BJ (cell line): ENCODE measurements around the gene CENPA. TPM values are rescaled to one million over a fixed set of nuclear protein-coding genes. Genes with fewer than 3 reads are reported as not detected.

Experiments
- CTCF ChIA-PET: fragments of 350-600 bp; formaldehyde crosslinking; extraction: SDS; loops from one replicate; lab custom pipeline; 2021; ENCODE audit warnings: antibody characterized with exemption, inconsistent platforms; lab: Yijun Ruan, JAX
- POLR2A ChIA-PET: fragments of 300-600 bp; sonication (Branson Sonifier 250); formaldehyde crosslinking; extraction: SDS; loops from one replicate; lab custom pipeline; 2021; ENCODE audit warnings: antibody characterized with exemption; lab: Charles Lee
- DNase-seq: peaks from one replicate; pipeline ENCODE4 v3.0.0-alpha.2; 2011; ENCODE audit warnings: low read depth
- H3K27me3 ChIP-seq: 2 replicates; pipeline ENCODE4 v1.6.0; 2011; ENCODE audit warnings: low read length; ENCODE audit not compliant: control insufficient read depth, insufficient read depth
- H3K36me3 ChIP-seq: 2 replicates; pipeline ENCODE4 v1.5.1; 2011; ENCODE audit warnings: low read length; ENCODE audit not compliant: control insufficient read depth, insufficient read depth
- H3K4me3 ChIP-seq: 2 replicates; pipeline ENCODE4 v1.5.1; 2011; ENCODE audit warnings: low read depth, mild to moderate bottlenecking, control low read depth, low read length
- polyA plus RNA-seq: library from polyadenylated mRNA; depleted of rRNA; stranded (reverse); fragments of >200 nt; gene quantifications from 2 replicates; pipeline ENCODE4 v1.2.3, GENCODE V29; 2011
- TF ChIP-seq, protein P1 (sequence below): IDR thresholded peaks from 2 replicates; pipeline ENCODE4 v1.5.1; 2011; ENCODE audit warnings: low read depth, mild to moderate bottlenecking, control low read depth, inconsistent platforms, low read length, moderate library complexity; ENCODE audit not compliant: insufficient read depth

Gene CENPA
- polyA plus RNA-seq, 1 experiment, result 18.9 TPM

DNA sequence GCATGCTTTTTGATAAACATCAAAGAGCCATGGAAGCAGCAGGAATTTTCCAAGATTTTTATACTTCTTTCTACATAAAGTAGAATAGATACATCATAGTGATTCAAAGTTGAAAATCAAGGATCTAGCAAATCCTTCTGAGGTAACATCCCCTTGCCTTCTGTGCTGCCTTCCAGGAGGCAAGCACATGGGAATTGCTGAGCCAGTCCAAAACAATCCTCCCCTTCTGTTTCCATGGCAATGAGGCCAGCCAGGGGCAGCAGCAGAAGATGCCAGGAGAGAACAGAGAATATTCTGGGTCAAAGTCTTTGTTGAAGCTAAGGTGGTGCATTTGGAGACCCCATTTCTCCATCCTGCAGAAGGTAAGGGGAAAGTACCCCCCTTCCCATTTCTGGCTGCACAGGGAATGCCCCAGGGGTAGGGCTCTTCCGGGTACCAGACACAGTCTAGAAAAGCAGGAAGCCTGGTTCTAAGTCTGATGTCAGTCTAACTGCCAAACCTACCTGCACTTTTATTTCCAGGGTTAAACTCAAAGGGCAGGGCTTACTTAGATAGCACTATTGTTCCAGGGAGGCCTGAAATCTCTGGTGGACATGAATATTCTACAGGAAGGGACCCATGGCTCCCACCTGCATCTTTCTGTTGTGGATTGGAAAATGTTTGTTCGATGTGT lies 22.1 kb downstream of the CENPA start:
- DNase-seq, result no peak
- Histone ChIP-seq H3K27me3 (no peaks in the 10 kb centered on the region; the same call in none of the 2 replicates), H3K4me3 (no peak overlapping the region), H3K36me3 (no peaks in the 10 kb centered on the region)
- CTCF ChIA-PET, result no interaction called here
- TF ChIP-seq, protein P1, sequence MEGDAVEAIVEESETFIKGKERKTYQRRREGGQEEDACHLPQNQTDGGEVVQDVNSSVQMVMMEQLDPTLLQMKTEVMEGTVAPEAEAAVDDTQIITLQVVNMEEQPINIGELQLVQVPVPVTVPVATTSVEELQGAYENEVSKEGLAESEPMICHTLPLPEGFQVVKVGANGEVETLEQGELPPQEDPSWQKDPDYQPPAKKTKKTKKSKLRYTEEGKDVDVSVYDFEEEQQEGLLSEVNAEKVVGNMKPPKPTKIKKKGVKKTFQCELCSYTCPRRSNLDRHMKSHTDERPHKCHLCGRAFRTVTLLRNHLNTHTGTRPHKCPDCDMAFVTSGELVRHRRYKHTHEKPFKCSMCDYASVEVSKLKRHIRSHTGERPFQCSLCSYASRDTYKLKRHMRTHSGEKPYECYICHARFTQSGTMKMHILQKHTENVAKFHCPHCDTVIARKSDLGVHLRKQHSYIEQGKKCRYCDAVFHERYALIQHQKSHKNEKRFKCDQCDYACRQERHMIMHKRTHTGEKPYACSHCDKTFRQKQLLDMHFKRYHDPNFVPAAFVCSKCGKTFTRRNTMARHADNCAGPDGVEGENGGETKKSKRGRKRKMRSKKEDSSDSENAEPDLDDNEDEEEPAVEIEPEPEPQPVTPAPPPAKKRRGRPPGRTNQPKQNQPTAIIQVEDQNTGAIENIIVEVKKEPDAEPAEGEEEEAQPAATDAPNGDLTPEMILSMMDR, result no peak
- POLR2A ChIA-PET, result no interaction called here

DNA sequence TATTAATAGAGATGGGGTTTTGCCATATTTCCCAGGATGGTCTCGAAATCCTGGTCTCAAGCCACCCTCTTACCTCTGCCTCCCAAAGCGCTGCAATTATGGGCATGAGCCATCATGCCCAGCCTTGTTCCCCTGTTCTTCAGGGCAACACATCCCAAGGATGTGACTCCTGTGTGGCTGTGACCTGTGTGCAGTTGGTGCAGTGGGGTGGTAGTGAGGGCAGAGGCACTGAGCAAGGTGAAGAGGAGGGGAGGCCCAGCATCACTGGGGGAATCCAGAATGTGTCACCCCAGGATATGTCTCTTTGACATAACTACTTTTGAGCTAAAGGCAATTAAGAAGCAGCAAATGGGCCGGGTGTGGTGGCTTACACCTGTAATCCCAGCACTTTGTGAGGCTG lies 23.4 kb downstream of the CENPA start:
- Histone ChIP-seq H3K36me3 (no peaks in the 10 kb centered on the region), H3K27me3 (no peaks in the 10 kb centered on the region; the same call in none of the 2 replicates), H3K4me3 (no peak overlapping the region)
- POLR2A ChIA-PET, result no interaction called here
- TF ChIP-seq, protein P1, result no peak
- CTCF ChIA-PET, result interaction anchor here (0.9 to 1.4 kb wide), 2 partner anchors 10 to 19 kb away, joined by 3 read pairs; no protein-coding TSS in a partner anchor
- no peak for DNase-seq

DNA sequence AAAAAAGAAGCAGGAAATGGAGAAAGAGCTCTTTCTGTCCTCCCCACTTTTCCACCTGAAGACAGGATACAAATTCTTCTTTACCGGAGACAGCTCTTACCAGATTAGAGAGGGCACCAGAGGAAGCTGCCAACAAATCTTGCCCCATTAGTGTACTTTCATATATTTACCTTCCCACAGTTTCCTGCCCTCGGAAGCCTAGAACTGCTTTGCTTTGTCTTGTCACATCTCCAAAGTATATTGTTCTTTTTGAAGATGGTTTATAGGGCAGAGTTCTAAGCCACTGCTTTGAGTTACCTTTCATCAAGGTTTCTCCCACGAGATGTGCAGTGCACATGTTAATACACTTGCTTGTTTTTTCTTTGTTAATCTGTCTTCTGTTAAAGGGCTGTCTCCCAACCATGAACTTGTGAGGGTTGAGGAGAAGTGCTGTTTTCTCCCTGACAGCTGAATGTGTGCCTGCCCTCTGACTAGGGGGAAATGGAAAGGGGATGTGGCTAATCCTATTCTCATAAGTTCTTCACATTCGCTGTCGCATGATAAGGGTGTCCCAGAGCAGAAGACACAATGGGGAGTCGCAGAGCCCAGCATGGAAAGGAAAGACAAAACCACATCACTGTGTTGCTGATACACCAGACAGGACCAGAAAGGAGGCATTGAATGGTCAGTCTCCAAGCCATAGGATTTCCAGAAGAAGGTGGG lies 24.2 kb downstream of the CENPA start:
- Histone ChIP-seq H3K36me3 (no peaks in the 10 kb centered on the region), H3K27me3 (no peaks in the 10 kb centered on the region; the same call in none of the 2 replicates), H3K4me3 (no peak overlapping the region)
- CTCF ChIA-PET, result interaction anchor here (0.9 to 1.4 kb wide), 2 partner anchors 9 to 18 kb away, joined by 3 read pairs; no protein-coding TSS in a partner anchor
- POLR2A ChIA-PET, result no interaction called here
- TF ChIP-seq, protein P1, result no peak
- no peak for DNase-seq

DNA sequence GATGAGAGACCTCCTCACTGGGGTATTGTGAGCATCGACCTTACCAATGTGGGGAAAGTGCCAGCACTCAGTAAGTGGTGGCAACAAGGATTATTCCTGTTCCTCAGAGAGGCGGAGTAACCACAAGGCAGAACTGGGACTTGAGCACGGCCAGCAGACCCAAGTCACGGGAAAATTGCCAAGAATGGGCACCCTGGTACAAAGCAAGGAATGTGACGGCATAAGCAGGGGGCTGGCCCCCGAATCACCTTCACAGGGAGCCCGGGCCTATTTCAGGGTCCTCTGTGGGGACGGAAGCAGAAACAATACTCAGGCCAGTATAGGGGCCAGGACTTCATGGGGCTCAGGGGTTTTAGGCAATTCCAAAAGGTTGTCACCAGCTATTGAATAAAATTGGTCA lies 25.4 kb downstream of the CENPA start:
- H3K36me3 ChIP-seq, result no peaks in the 10 kb centered on the region
- ChIA-PET POLR2A (no interaction called here), CTCF (no interaction called here)
- no peak overlapping the region for H3K4me3 ChIP-seq
- TF ChIP-seq, protein P1, result no peak
- no peaks in the 10 kb centered on the region; the same call in none of the 2 replicates for H3K27me3 ChIP-seq
- no peak for DNase-seq

DNA sequence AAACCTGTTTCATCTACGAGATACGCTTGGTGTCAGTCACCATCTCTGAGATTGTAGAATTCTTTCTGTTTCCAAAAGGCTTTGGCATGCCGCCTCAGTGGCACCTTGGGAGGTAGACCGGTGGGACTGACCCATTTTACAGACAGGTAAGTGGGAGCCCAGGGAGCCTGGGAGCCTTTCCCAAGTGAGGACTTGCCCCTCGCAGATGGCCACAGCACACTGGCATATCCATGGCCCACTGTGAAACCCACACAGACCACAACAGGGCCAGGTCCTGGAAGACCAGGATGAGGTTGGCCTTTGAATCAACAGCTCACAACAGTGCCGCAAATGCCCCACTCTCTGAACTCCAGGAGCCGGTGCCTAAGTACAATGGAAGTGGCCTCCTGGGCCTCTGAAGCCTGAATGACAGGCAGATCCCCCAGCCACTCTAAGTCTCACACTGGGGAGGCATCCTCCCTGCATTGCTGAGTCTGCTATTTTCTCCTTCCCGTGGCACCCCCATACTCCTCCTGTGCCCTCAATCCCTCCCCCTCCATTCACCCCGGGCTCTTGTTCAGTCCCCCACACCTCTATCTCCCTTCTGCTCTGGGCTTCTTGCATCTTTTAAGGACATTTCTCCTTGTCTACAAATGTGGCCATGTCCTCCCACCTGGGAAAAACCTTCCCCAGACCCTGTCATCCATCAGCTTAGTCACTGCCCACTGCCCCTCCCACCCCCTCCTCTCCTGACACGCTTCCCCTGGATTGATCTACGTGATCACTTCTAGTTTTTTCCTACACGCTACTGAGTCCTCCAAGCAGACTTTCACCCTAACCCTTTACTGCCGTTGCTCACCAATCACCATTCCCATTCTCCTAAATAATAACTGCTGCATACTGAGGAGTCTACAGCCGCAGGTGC lies 26.2 kb downstream of the CENPA start:
- TF ChIP-seq, protein P1, result no peak
- ChIA-PET POLR2A (no interaction called here), CTCF (interaction anchor here (0.9 kb wide), 1 partner anchor 34 kb away, joined by 3 read pairs; no protein-coding TSS in a partner anchor)
- Histone ChIP-seq H3K27me3 (peaks cover 2% of the 10 kb centered on the region), H3K4me3 (no peak overlapping the region), H3K36me3 (no peaks in the 10 kb centered on the region)
- no peak for DNase-seq
